Mucosa of descending colon (tissue), 3 donors: ENCODE measurements around the gene TMEM201. TPM values are rescaled to one million over a fixed set of nuclear protein-coding genes. Genes with fewer than 3 reads are reported as not detected.
A peak's percentile ranks its signal among the peaks of the same experiment; 100 is the strongest.

Experiments used
- ATAC-seq: fragments of 200-7000 bp; cut with Tn5 transposase; one replicate; pipeline ENCODE4 v1.9.1; 2020; ENCODE audit warnings: mild to moderate bottlenecking, moderate library complexity
- DNase-seq, 3 donors: peaks; one replicate each; pipeline ENCODE4 v3.0.0-alpha.2; 2020
- H3K36me3 ChIP-seq: fragments of 200-600 bp; one replicate; pipeline ENCODE4 v1.8.0; 2021; ENCODE audit warnings: low read depth, mild to moderate bottlenecking
- H3K4me1 ChIP-seq: fragments of 200-600 bp; one replicate; pipeline ENCODE4 v1.8.0; 2021; ENCODE audit warnings: low read depth, mild to moderate bottlenecking
- H3K4me3 ChIP-seq: fragments of 200-600 bp; one replicate; pipeline ENCODE4 v1.8.0; 2021; ENCODE audit warnings: mild to moderate bottlenecking
- H3K9me3 ChIP-seq: fragments of 200-600 bp; one replicate; pipeline ENCODE4 v1.8.0; 2021; ENCODE audit warnings: mild to moderate bottlenecking
- CTCF ChIP-seq: fragments of 200-600 bp; IDR thresholded peaks from one replicate; pipeline ENCODE4 v1.8.0; 2022; ENCODE audit warnings: antibody characterized with exemption, mild to moderate bottlenecking
- intact Hi-C, 2 donors: fragments of 100-400 bp; cut with DNase I in 1 of 2; cut with micrococcal nuclease in 1 of 2; formaldehyde crosslinking; loops; one replicate each; pipeline versions ENCODE4 v1.11.0 to v1.11.1; 2022; cut with DNase I, micrococcal nuclease
- total RNA-seq, 3 donors: library from RNA; stranded (reverse); fragmentation: NEBNext Ultra II Directional in 2 of 3; extraction: Animal tissue kit (Norgen Biotek cat#: 25700) in 2 of 3; gene quantifications; one replicate each; pipeline versions ENCODE4 v1.2.1 to v1.2.4, GENCODE V29; 2021 to 2023
- donor health status: DM: no; HTN: no; CAD: no; lungs with moderate emphysema.
- donor health status: DM: no; HTN: no; CAD: no.
- donor health status: DM: no; HTN: yes; CAD: no.

The TMEM201 gene
- total RNA-seq, 3 donors from 2014 or later: 8.1 to 12.1 (median 8.4) TPM

GRCh38 chr1:9595968-9596340 lies 7.2 kb downstream of the TMEM201 start:
- ATAC-seq (no peak), DNase-seq (peak in 1 of 3 donors; percentile 50)
- peaks cover 2% of the 10 kb centered on the region for H3K4me1 ChIP-seq
- no peak overlapping the region for H3K4me3 ChIP-seq
- intact Hi-C loops: no loop called here
- H3K36me3 ChIP-seq: peaks cover under 1% of the 10 kb centered on the region
- H3K9me3 ChIP-seq: no peaks in the 10 kb centered on the region
- TF ChIP-seq CTCF: no peak

GRCh38 chr1:9596415-9597123 lies 7.9 kb downstream of the TMEM201 start:
- DNase-seq (peak in 2 of 3 donors; percentile 43 to 53), ATAC-seq (peak; percentile 52)
- Histone ChIP-seq H3K36me3 (peaks cover 3% of the 10 kb centered on the region), H3K4me3 (no peak overlapping the region), H3K4me1 (peaks cover 2% of the 10 kb centered on the region), H3K9me3 (no peaks in the 10 kb centered on the region)
- no peak for TF ChIP-seq CTCF
- intact Hi-C loops: no loop called here

- H3K9me3 ChIP-seq: no peaks in the 10 kb centered on the region
- H3K4me3 ChIP-seq: no peak overlapping the region
- no peak for ATAC-seq
- peaks cover 2% of the 10 kb centered on the region for H3K4me1 ChIP-seq
- TF ChIP-seq CTCF: no peak
- no peak for DNase-seq
- peaks cover 3% of the 10 kb centered on the region for H3K36me3 ChIP-seq
- intact Hi-C loops: no loop called here
These were observed 8.9 kb downstream of the TMEM201 start for GRCh38 chr1:9597361-9598315.

GRCh38 chr1:9598316-9598700 lies 9.6 kb downstream of the TMEM201 start:
- no peaks in the 10 kb centered on the region for H3K9me3 ChIP-seq
- H3K4me3 ChIP-seq: no peak overlapping the region
- ATAC-seq (no peak), DNase-seq (no peak)
- peaks cover 3% of the 10 kb centered on the region for H3K36me3 ChIP-seq
- TF ChIP-seq CTCF: no peak
- intact Hi-C loops: no loop called here
- H3K4me1 ChIP-seq: no peaks in the 10 kb centered on the region

GRCh38 chr1:9599741-9600140 lies 11.0 kb downstream of the TMEM201 start:
- intact Hi-C loops: no loop called here
- TF ChIP-seq CTCF: no peak
- H3K36me3 ChIP-seq: peaks cover 3% of the 10 kb centered on the region
- no peaks in the 10 kb centered on the region for H3K4me1 ChIP-seq
- no peaks in the 10 kb centered on the region for H3K9me3 ChIP-seq
- no peak overlapping the region for H3K4me3 ChIP-seq
- ATAC-seq (no peak), DNase-seq (no peak)
